OCI-M2 (cell line): Measurements from ENCODE around the gene EPC2.
A peak's percentile ranks its signal among the peaks of the same experiment; 100 is the strongest.
"Not testable (repeated sequence)": the region's sequence is repeated elsewhere in the genome, so short reads cannot be mapped to it uniquely, and the experiment has no call there.

Source experiments
- DNase-seq: peaks from one replicate; lab custom pipeline; 2025; ENCODE audit not compliant: unreplicated experiment; lab: John Stamatoyannopoulos, UW

The EPC2 gene

GRCh38 chr2:148642112-148642744 lies 2.3 kb upstream of the EPC2 start:
- DNase-seq: no peak

GRCh38 chr2:148642891-148643416 lies 1.6 kb upstream of the EPC2 start:
- no peak for DNase-seq

GRCh38 chr2:148643421-148643820 lies 1.1 kb upstream of the EPC2 start:
- no peak for DNase-seq

- DNase-seq: peak; percentile 69
Measured at GRCh38 chr2:148644883-148645538, 460 bp downstream of the EPC2 start.

GRCh38 chr2:148645539-148646230 lies 1.1 kb downstream of the EPC2 start:
- DNase-seq: no peak

GRCh38 chr2:148646231-148646559 lies 1.6 kb downstream of the EPC2 start:
- DNase-seq: no peak

- DNase-seq: not testable (repeated sequence)
Measured at GRCh38 chr2:148647711-148648110, 3.2 kb downstream of the EPC2 start.

GRCh38 chr2:148649936-148650335 lies 5.4 kb downstream of the EPC2 start:
- no peak for DNase-seq

GRCh38 chr2:148650881-148651280 lies 6.3 kb downstream of the EPC2 start:
- no peak for DNase-seq

- DNase-seq: no peak
Measured at GRCh38 chr2:148651972-148652371, 7.4 kb downstream of the EPC2 start.

- no peak for DNase-seq
Measured at GRCh38 chr2:148653437-148653836, 8.9 kb downstream of the EPC2 start.

- no peak for DNase-seq
Measured at GRCh38 chr2:148654435-148654834, 9.9 kb downstream of the EPC2 start.

- no peak for DNase-seq
Measured at GRCh38 chr2:148656516-148656915, 12.0 kb downstream of the EPC2 start.

GRCh38 chr2:148658807-148659722 lies 14.5 kb downstream of the EPC2 start:
- DNase-seq: no peak

- no peak for DNase-seq
Measured at GRCh38 chr2:148660999-148661398, 16.4 kb downstream of the EPC2 start.

GRCh38 chr2:148662332-148662731 lies 17.8 kb downstream of the EPC2 start:
- DNase-seq: not testable (repeated sequence)

- DNase-seq: no peak
Measured at GRCh38 chr2:148664229-148664628, 19.7 kb downstream of the EPC2 start.

GRCh38 chr2:148666555-148666954 lies 22.0 kb downstream of the EPC2 start:
- no peak for DNase-seq

GRCh38 chr2:148667113-148667836 lies 22.7 kb downstream of the EPC2 start:
- DNase-seq: no peak

- DNase-seq: no peak
Measured at GRCh38 chr2:148670773-148671172, 26.2 kb downstream of the EPC2 start.
